Neural cell (in vitro differentiated cells): Measurements from ENCODE around the gene RNF103. TPM values are rescaled to one million over a fixed set of nuclear protein-coding genes. Genes with fewer than 3 reads are reported as not detected.

ENCODE experiments used
- H2AFZ ChIP-seq: fragments of 200-600, 300-800 bp; sonication (generic), shearing (Covaris generic); 2 replicates; pipeline ENCODE4 v1.6.0; 2014; ENCODE audit warnings: low read depth, mild to moderate bottlenecking, antibody characterized with exemption, low read length, moderate library complexity
- H3F3A ChIP-seq: fragments of 200-600 bp; shearing (Covaris generic); 2 replicates; pipeline ENCODE4 v1.6.1; 2016; ENCODE audit warnings: mild to moderate bottlenecking, moderate library complexity, mixed read lengths, antibody characterized with exemption, low read length; ENCODE audit not compliant: insufficient read depth, poor library complexity, severe bottlenecking
- H3K27ac ChIP-seq: fragments of 200-600, 300-800 bp; sonication (generic), shearing (Covaris generic); 2 replicates; pipeline ENCODE4 v1.5.1; 2014; ENCODE audit warnings: mild to moderate bottlenecking, low read length, moderate library complexity
- H3K27me3 ChIP-seq: fragments of 300-800, 200-600 bp; sonication (generic), shearing (Covaris generic); 2 replicates; pipeline ENCODE4 v1.6.0; 2014; ENCODE audit warnings: mild to moderate bottlenecking, low read depth, low read length, moderate library complexity; ENCODE audit not compliant: insufficient read depth
- H3K36me3 ChIP-seq: fragments of 300-800, 200-600 bp; sonication (generic), shearing (Covaris generic); 2 replicates; pipeline ENCODE4 v1.5.1; 2014; ENCODE audit warnings: mild to moderate bottlenecking, antibody characterized with exemption, low read length, moderate library complexity; ENCODE audit not compliant: insufficient read depth
- H3K4me2 ChIP-seq: fragments of 300-800, 200-600 bp; sonication (generic), shearing (Covaris generic); 2 replicates; pipeline ENCODE4 v1.6.0; 2014; ENCODE audit warnings: mild to moderate bottlenecking, low read length
- H3K4me3 ChIP-seq: fragments of 300-800, 200-600 bp; sonication (generic), shearing (Covaris generic); 2 replicates; pipeline ENCODE4 v1.5.1; 2014; ENCODE audit warnings: mild to moderate bottlenecking, low read length, moderate library complexity
- H3K79me2 ChIP-seq: fragments of 200-600 bp; shearing (Covaris generic); replicated peaks from 2 replicates; pipeline ENCODE4 v1.6.0; 2014; ENCODE audit warnings: mild to moderate bottlenecking, low read length, moderate library complexity; ENCODE audit not compliant: insufficient read depth
- H3K9ac ChIP-seq: fragments of 300-800, 200-600 bp; sonication (generic), shearing (Covaris generic); 2 replicates; pipeline ENCODE4 v1.6.1; 2016; ENCODE audit warnings: mild to moderate bottlenecking, low read length, mixed read lengths
- H3K9me2 ChIP-seq: fragments of 200-600 bp; shearing (Covaris generic); 2 replicates; pipeline ENCODE4 v1.6.1; 2016; ENCODE audit warnings: mild to moderate bottlenecking, low read length, mixed read lengths; ENCODE audit not compliant: insufficient read depth
- H3K9me3 ChIP-seq: fragments of 200-600, 300-800 bp; sonication (generic), shearing (Covaris generic); 2 replicates; pipeline ENCODE4 v1.6.1; 2016; ENCODE audit warnings: mild to moderate bottlenecking, mixed run types, low read length, moderate library complexity, mixed read lengths
- H4K20me1 ChIP-seq: fragments of 200-600 bp; shearing (Covaris generic); 2 replicates; pipeline ENCODE4 v1.6.1; 2016; ENCODE audit warnings: mild to moderate bottlenecking, mixed run types; ENCODE audit not compliant: insufficient read depth
- EP300 ChIP-seq: fragments of 450-650 bp; conservative IDR thresholded peaks from 2 replicates; pipeline ENCODE4 v1.6.1; 2014; ENCODE audit warnings: antibody characterized with exemption, mild to moderate bottlenecking, moderate library complexity; ENCODE audit not compliant: poor library complexity, severe bottlenecking
- EZH2 ChIP-seq: fragments of 200-600, 300-800 bp; shearing (Covaris generic), sonication (generic); IDR thresholded peaks from 2 replicates; pipeline ENCODE4 v1.6.1; 2014; ENCODE audit warnings: antibody characterized with exemption, low read length, borderline replicate concordance, mild to moderate bottlenecking; ENCODE audit not compliant: insufficient read depth, poor library complexity, severe bottlenecking
- MXI1 ChIP-seq: fragments of 450-650 bp; conservative IDR thresholded peaks from 2 replicates; pipeline ENCODE4 v1.6.1; 2014; ENCODE audit warnings: antibody characterized with exemption, mild to moderate bottlenecking; ENCODE audit not compliant: poor library complexity, severe bottlenecking
- POLR2AphosphoS5 ChIP-seq: IDR thresholded peaks from 2 replicates; pipeline ENCODE4 v1.6.1; 2012
- RAD21 ChIP-seq: fragments of 450-650 bp; conservative IDR thresholded peaks from 2 replicates; pipeline ENCODE4 v1.6.1; 2014; ENCODE audit warnings: antibody characterized with exemption, mild to moderate bottlenecking, moderate library complexity
- SMC3 ChIP-seq: fragments of 450-650 bp; conservative IDR thresholded peaks from 2 replicates; pipeline ENCODE4 v1.6.1; 2014; ENCODE audit warnings: antibody characterized with exemption, mild to moderate bottlenecking, moderate library complexity; ENCODE audit not compliant: poor library complexity
- TAF1 ChIP-seq: IDR thresholded peaks from 2 replicates; pipeline ENCODE4 v1.6.1; 2012; ENCODE audit warnings: low read depth
- polyA plus RNA-seq: library from polyadenylated mRNA; depleted of rRNA; stranded (reverse); fragments of >200 nt; gene quantifications from 2 replicates; pipeline ENCODE4 v1.2.3, GENCODE V29; 2014
- TF ChIP-seq, protein P1 (sequence below): fragments of 450-650 bp; IDR thresholded peaks from 2 replicates; pipeline ENCODE4 v1.5.1; 2014; ENCODE audit warnings: antibody characterized with exemption, mild to moderate bottlenecking, moderate library complexity; ENCODE audit not compliant: poor library complexity, severe bottlenecking
- TF ChIP-seq, protein P2 (sequence below): IDR thresholded peaks from 2 replicates; pipeline ENCODE4 v1.6.1; 2012; ENCODE audit warnings: borderline replicate concordance

Gene RNF103
- polyA plus RNA-seq, 1 donor from 2014 or later = 24.1 TPM

DNA sequence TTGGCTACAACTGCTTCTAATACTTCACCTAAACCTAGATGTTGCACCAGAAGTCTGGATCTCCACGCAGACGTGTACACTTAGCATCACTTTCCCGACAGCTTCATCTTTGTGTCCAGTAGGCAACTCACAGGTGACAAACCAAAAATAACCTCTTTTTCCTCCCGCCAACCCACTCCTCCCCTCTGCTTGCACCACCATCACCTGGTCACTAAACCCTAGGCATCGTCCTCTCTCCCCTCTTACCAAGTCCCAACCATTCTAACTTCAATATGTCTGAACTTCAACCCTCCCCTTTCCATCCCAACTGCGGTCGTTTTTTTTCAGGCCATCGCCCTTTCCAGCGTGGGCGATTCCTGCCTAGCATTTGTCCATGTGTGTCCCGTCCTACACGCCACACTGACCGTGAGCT lies 60.0 kb downstream of the RNF103 start:
- Histone ChIP-seq H3K9me3 (no peaks in the 10 kb centered on the region), H3K27me3 (no peaks in the 10 kb centered on the region), H3K9ac (peak overlapping the region; percentile 93), H3K27ac (peak overlapping the region; percentile 96), H3K36me3 (no peaks in the 10 kb centered on the region), H3F3A (no peaks in the 10 kb centered on the region), H4K20me1 (no peaks in the 10 kb centered on the region), H2AFZ (peak overlapping the region; percentile 95), H3K4me3 (peak overlapping the region; percentile 85), H3K4me2 (peak overlapping the region; percentile 53), H3K79me2 (peaks cover 21% of the 10 kb centered on the region), H3K9me2 (no peaks in the 10 kb centered on the region)
- no peak for TF ChIP-seq RAD21
- TF ChIP-seq MXI1 = no peak
- no peak for TF ChIP-seq TAF1
- TF ChIP-seq EZH2 = no peak
- TF ChIP-seq POLR2AphosphoS5 = no peak
- no peak for TF ChIP-seq EP300
- TF ChIP-seq, protein P1, sequence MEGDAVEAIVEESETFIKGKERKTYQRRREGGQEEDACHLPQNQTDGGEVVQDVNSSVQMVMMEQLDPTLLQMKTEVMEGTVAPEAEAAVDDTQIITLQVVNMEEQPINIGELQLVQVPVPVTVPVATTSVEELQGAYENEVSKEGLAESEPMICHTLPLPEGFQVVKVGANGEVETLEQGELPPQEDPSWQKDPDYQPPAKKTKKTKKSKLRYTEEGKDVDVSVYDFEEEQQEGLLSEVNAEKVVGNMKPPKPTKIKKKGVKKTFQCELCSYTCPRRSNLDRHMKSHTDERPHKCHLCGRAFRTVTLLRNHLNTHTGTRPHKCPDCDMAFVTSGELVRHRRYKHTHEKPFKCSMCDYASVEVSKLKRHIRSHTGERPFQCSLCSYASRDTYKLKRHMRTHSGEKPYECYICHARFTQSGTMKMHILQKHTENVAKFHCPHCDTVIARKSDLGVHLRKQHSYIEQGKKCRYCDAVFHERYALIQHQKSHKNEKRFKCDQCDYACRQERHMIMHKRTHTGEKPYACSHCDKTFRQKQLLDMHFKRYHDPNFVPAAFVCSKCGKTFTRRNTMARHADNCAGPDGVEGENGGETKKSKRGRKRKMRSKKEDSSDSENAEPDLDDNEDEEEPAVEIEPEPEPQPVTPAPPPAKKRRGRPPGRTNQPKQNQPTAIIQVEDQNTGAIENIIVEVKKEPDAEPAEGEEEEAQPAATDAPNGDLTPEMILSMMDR = no peak
- no peak for TF ChIP-seq SMC3
- TF ChIP-seq, protein P2, sequence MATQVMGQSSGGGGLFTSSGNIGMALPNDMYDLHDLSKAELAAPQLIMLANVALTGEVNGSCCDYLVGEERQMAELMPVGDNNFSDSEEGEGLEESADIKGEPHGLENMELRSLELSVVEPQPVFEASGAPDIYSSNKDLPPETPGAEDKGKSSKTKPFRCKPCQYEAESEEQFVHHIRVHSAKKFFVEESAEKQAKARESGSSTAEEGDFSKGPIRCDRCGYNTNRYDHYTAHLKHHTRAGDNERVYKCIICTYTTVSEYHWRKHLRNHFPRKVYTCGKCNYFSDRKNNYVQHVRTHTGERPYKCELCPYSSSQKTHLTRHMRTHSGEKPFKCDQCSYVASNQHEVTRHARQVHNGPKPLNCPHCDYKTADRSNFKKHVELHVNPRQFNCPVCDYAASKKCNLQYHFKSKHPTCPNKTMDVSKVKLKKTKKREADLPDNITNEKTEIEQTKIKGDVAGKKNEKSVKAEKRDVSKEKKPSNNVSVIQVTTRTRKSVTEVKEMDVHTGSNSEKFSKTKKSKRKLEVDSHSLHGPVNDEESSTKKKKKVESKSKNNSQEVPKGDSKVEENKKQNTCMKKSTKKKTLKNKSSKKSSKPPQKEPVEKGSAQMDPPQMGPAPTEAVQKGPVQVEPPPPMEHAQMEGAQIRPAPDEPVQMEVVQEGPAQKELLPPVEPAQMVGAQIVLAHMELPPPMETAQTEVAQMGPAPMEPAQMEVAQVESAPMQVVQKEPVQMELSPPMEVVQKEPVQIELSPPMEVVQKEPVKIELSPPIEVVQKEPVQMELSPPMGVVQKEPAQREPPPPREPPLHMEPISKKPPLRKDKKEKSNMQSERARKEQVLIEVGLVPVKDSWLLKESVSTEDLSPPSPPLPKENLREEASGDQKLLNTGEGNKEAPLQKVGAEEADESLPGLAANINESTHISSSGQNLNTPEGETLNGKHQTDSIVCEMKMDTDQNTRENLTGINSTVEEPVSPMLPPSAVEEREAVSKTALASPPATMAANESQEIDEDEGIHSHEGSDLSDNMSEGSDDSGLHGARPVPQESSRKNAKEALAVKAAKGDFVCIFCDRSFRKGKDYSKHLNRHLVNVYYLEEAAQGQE = no peak

DNA sequence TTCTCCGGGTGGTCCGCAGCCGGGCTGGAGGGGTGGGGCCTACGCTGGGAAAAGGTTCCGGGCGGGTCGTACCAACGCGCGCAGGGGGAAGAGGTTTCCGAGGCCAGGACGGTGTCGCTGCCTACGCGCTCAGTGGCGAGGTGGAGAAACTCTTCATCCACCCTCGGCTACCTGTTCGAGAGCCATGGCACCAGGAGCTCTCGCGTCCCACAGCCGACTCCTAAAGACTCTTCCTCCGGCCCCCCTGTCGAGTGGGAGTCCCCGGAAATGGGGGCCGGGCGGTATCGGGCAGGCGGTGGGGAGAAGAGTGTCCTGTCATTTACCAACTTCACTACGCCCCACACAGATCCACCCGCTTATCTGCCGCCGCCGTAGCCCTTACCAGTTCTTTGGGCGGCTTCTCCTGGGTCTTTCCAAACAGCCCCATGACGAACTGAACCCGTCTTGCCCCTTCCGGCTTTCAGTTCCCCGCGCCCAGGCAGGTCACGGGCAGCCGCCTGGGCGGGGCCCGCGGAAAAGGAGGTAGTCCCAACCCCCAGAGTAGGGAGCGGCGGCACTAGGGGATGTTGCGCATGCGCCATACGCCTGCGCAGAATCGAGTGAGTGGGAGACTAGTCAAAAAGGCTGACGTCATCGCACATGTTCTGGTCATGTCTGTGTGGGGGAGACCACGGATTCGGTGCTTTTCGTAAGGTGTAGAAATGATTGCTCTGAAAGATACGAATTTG lies 60.6 kb downstream of the RNF103 start, which contains the start of gene CHMP3:
Gene CHMP3 (minus strand): TSS at position 522 of the 728 bp plus-strand sequence. CDS start 95 bp downstream, at position 427.
- no peaks in the 10 kb centered on the region for H3K9me3 ChIP-seq
- H3K4me2 ChIP-seq = peak within 1 kb of the TSS; percentile 66
- H2AFZ ChIP-seq = peak within 1 kb of the TSS; percentile 95
- H3K79me2 ChIP-seq = peaks cover 21% of the 10 kb centered on the region
- H3K4me3 ChIP-seq = peak within 1 kb of the TSS; percentile 85
- TF ChIP-seq SMC3 (peak; percentile 38), MXI1 (peak; percentile 70), TAF1 (no peak), EP300 (no peak), EZH2 (no peak), POLR2AphosphoS5 (peak; percentile 77), RAD21 (peak; percentile 21)
- TF ChIP-seq, protein P2 = peak; percentile 63
- TF ChIP-seq, protein P1 = peak; percentile 34
- no peaks in the 10 kb centered on the region for H3K36me3 ChIP-seq
- no peaks in the 10 kb centered on the region for H3F3A ChIP-seq
- H3K27me3 ChIP-seq = no peaks in the 10 kb centered on the region
- H4K20me1 ChIP-seq = no peaks in the 10 kb centered on the region
- peak within 1 kb of the TSS; percentile 93 for H3K9ac ChIP-seq
- H3K27ac ChIP-seq = peak within 1 kb of the TSS; percentile 96
- H3K9me2 ChIP-seq = no peaks in the 10 kb centered on the region
